HG02973 (cell line): ENCODE results near the gene NF1.
A peak's percentile ranks its signal among the peaks of the same experiment; 100 is the strongest.
"Not testable (repeated sequence)": the region's sequence is repeated elsewhere in the genome, so short reads cannot be mapped to it uniquely, and the experiment has no call there.

ENCODE experiments used
- ATAC-seq: cut with Tn5 transposase; IDR thresholded peaks from one replicate; pipeline ENCODE4 v1.9.1; 2021; ENCODE audit warnings: moderate library complexity; ENCODE audit not compliant: unreplicated experiment

The NF1 gene

GRCh38 chr17:31094600-31095235 lies at the start of gene NF1:
Gene NF1, plus strand, starts transcription at chr17:31094977. Its CDS starts 333 bp downstream, at chr17:31095310.
- ATAC-seq = peak; percentile 61

- ATAC-seq = not testable (repeated sequence)
Observed at GRCh38 chr17:31046856-31047425, 47.8 kb upstream of the NF1 start.

- no peak for ATAC-seq
Observed at GRCh38 chr17:31048142-31048541, 46.6 kb upstream of the NF1 start.

GRCh38 chr17:31048780-31049179 lies 46.0 kb upstream of the NF1 start:
- no peak for ATAC-seq

GRCh38 chr17:31050948-31051347 lies 43.8 kb upstream of the NF1 start:
- ATAC-seq = no peak

- ATAC-seq = no peak
Observed at GRCh38 chr17:31051506-31051905, 43.3 kb upstream of the NF1 start.

- ATAC-seq = no peak
Observed at GRCh38 chr17:31052187-31052889, 42.4 kb upstream of the NF1 start.

GRCh38 chr17:31053071-31053470 lies 41.7 kb upstream of the NF1 start:
- ATAC-seq = no peak

GRCh38 chr17:31054761-31055160 lies 40.0 kb upstream of the NF1 start:
- ATAC-seq = no peak

GRCh38 chr17:31058976-31059375 lies 35.8 kb upstream of the NF1 start:
- no peak for ATAC-seq

GRCh38 chr17:31060791-31061550 lies 33.8 kb upstream of the NF1 start:
- no peak for ATAC-seq

GRCh38 chr17:31061678-31062077 lies 33.1 kb upstream of the NF1 start:
- no peak for ATAC-seq

GRCh38 chr17:31062346-31062745 lies 32.4 kb upstream of the NF1 start:
- no peak for ATAC-seq

- ATAC-seq = no peak
Observed at GRCh38 chr17:31064707-31065106, 30.1 kb upstream of the NF1 start.

- no peak for ATAC-seq
Observed at GRCh38 chr17:31067691-31068184, 27.0 kb upstream of the NF1 start.

- no peak for ATAC-seq
Observed at GRCh38 chr17:31068291-31068690, 26.5 kb upstream of the NF1 start.

- ATAC-seq = no peak
Observed at GRCh38 chr17:31072186-31072585, 22.6 kb upstream of the NF1 start.

GRCh38 chr17:31073411-31073810 lies 21.4 kb upstream of the NF1 start:
- ATAC-seq = no peak

- ATAC-seq = no peak
Observed at GRCh38 chr17:31074772-31075555, 19.8 kb upstream of the NF1 start.

GRCh38 chr17:31078290-31078689 lies 16.5 kb upstream of the NF1 start:
- ATAC-seq = no peak

GRCh38 chr17:31079731-31080130 lies 15.0 kb upstream of the NF1 start:
- no peak for ATAC-seq
